Measurements from ENCODE around the gene CSNK1G3.
"Not testable (repeated sequence)": the region's sequence is repeated elsewhere in the genome, so short reads cannot be mapped to it uniquely, and the experiment has no call there.

The CSNK1G3 gene

GRCh38 chr5:123511648-123512605 lies at the start of gene CSNK1G3:
Gene CSNK1G3, plus strand, starts transcription at chr5:123512177. Its CDS starts 33,487 bp downstream, at chr5:123545664.
- peak; percentile 72 to 84 for DNase-seq (ENCODE audit: low read depth in 2 of 2)

- not testable (repeated sequence) for DNase-seq (ENCODE audit: low read depth in 2 of 2)
Measured at GRCh38 chr5:123466839-123467238, 45.1 kb upstream of the CSNK1G3 start.

- no peak for DNase-seq (ENCODE audit: low read depth in 2 of 2)
Measured at GRCh38 chr5:123471385-123471784, 40.6 kb upstream of the CSNK1G3 start.

- DNase-seq (ENCODE audit: low read depth in 2 of 2): no peak
Measured at GRCh38 chr5:123472150-123472924, 39.6 kb upstream of the CSNK1G3 start.

GRCh38 chr5:123474228-123474627 lies 37.7 kb upstream of the CSNK1G3 start:
- DNase-seq (ENCODE audit: low read depth in 2 of 2): no peak

- no peak for DNase-seq (ENCODE audit: low read depth in 2 of 2)
Measured at GRCh38 chr5:123476731-123477130, 35.2 kb upstream of the CSNK1G3 start.

GRCh38 chr5:123478546-123478945 lies 33.4 kb upstream of the CSNK1G3 start:
- no peak for DNase-seq (ENCODE audit: low read depth in 2 of 2)

- DNase-seq (ENCODE audit: low read depth in 2 of 2): no peak
Measured at GRCh38 chr5:123482258-123482657, 29.7 kb upstream of the CSNK1G3 start.

- DNase-seq (ENCODE audit: low read depth in 2 of 2): no peak
Measured at GRCh38 chr5:123483446-123484077, 28.4 kb upstream of the CSNK1G3 start.

GRCh38 chr5:123485275-123485674 lies 26.7 kb upstream of the CSNK1G3 start:
- DNase-seq (ENCODE audit: low read depth in 2 of 2): no peak

GRCh38 chr5:123486951-123487655 lies 24.9 kb upstream of the CSNK1G3 start:
- DNase-seq (ENCODE audit: low read depth in 2 of 2): no peak

- DNase-seq (ENCODE audit: low read depth in 2 of 2): no peak
Measured at GRCh38 chr5:123490974-123491373, 21.0 kb upstream of the CSNK1G3 start.

- DNase-seq (ENCODE audit: low read depth in 2 of 2): not testable (repeated sequence)
Measured at GRCh38 chr5:123495211-123495610, 16.8 kb upstream of the CSNK1G3 start.

GRCh38 chr5:123496892-123497291 lies 15.1 kb upstream of the CSNK1G3 start:
- no peak for DNase-seq (ENCODE audit: low read depth in 2 of 2)

GRCh38 chr5:123500471-123500870 lies 11.5 kb upstream of the CSNK1G3 start:
- no peak for DNase-seq (ENCODE audit: low read depth in 2 of 2)

- no peak for DNase-seq (ENCODE audit: low read depth in 2 of 2)
Measured at GRCh38 chr5:123502120-123502519, 9.9 kb upstream of the CSNK1G3 start.

GRCh38 chr5:123503299-123503698 lies 8.7 kb upstream of the CSNK1G3 start:
- no peak for DNase-seq (ENCODE audit: low read depth in 2 of 2)

GRCh38 chr5:123505633-123506032 lies 6.3 kb upstream of the CSNK1G3 start:
- DNase-seq (ENCODE audit: low read depth in 2 of 2): no peak

- no peak for DNase-seq (ENCODE audit: low read depth in 2 of 2)
Measured at GRCh38 chr5:123508441-123508840, 3.5 kb upstream of the CSNK1G3 start.

GRCh38 chr5:123511290-123511647 lies 708 bp upstream of the CSNK1G3 start:
- DNase-seq (ENCODE audit: low read depth in 2 of 2): no peak

GRCh38 chr5:123512611-123513461 lies 859 bp downstream of the CSNK1G3 start:
- peak; percentile 7 to 19 for DNase-seq (ENCODE audit: low read depth in 2 of 2)

All from stimulated activated CD8-positive, alpha-beta memory T cell treated with anti-CD3 and anti-CD28 coated beads, Interleukin-15, amount 100 ng/mL, for 4 hours (primary cell).